AG04450 (cell line): Measurements from ENCODE around the gene OCEL1. TPM values are rescaled to one million over a fixed set of nuclear protein-coding genes. Genes with fewer than 3 reads are reported as not detected.

Experiments
- CTCF ChIA-PET: fragments of 300-600, 350-600 bp; formaldehyde crosslinking; extraction: SDS; loops from one replicate; lab custom pipeline; 2022; ENCODE audit warnings: antibody characterized with exemption, inconsistent platforms; lab: Charles Lee
- POLR2A ChIA-PET: fragments of 350-600 bp; formaldehyde crosslinking; extraction: SDS; loops from one replicate; lab custom pipeline; 2021; ENCODE audit warnings: antibody characterized with exemption, inconsistent platforms; lab: Yijun Ruan, JAX
- DNase-seq: peaks from one replicate; pipeline ENCODE4 v3.0.0-alpha.2; 2011; ENCODE audit warnings: low read depth, low spot score
- H3K27ac ChIP-seq: one replicate; pipeline ENCODE4 v1.5.1; 2012; ENCODE audit warnings: low read depth, low read length, control low read depth
- H3K27me3 ChIP-seq: one replicate; pipeline ENCODE4 v1.6.0; 2012; ENCODE audit warnings: low read length; ENCODE audit not compliant: control insufficient read depth, insufficient read depth
- H3K4me3 ChIP-seq: 2 replicates; pipeline ENCODE4 v1.5.1; 2011; ENCODE audit warnings: mild to moderate bottlenecking, low read depth, low read length, control low read depth
- H3K9me3 ChIP-seq: 2 replicates; pipeline ENCODE4 v1.5.1; 2012; ENCODE audit warnings: low read length; ENCODE audit not compliant: control insufficient read depth, insufficient read depth
- CTCF ChIP-seq: IDR thresholded peaks from 2 replicates; pipeline ENCODE4 v1.5.1; 2011; ENCODE audit warnings: low read depth, low read length, control low read depth, inconsistent platforms
- polyA plus RNA-seq: library from polyadenylated mRNA; depleted of rRNA; stranded (reverse); fragments of >200 nt; gene quantifications from 2 replicates; pipeline ENCODE4 v1.2.3, GENCODE V29; 2011

The OCEL1 gene
- polyA plus RNA-seq, 1 experiment: 4.6 TPM

- Histone ChIP-seq H3K9me3 (no peaks in the 10 kb centered on the region; the same call in 1 of the 2 replicates), H3K4me3 (peak overlapping the region; percentile 52; the same call in 1 of the 2 replicates), H3K27ac (peak overlapping the region; percentile 47), H3K27me3 (no peaks in the 10 kb centered on the region)
- ChIA-PET POLR2A (interaction anchor here (0.5 kb wide), 1 partner anchor 614 kb away, joined by 3 read pairs; no protein-coding TSS in a partner anchor), CTCF (no interaction called here)
- TF ChIP-seq CTCF: no peak
- DNase-seq: no peak
These were observed 20.8 kb downstream of the OCEL1 start for GRCh38 chr19:17246681-17247425.

GRCh38 chr19:17248011-17248776 lies 22.2 kb downstream of the OCEL1 start:
- Histone ChIP-seq H3K27me3 (no peaks in the 10 kb centered on the region), H3K4me3 (no peak overlapping the region), H3K27ac (no peak overlapping the region), H3K9me3 (no peaks in the 10 kb centered on the region; the same call in 1 of the 2 replicates)
- TF ChIP-seq CTCF: no peak
- ChIA-PET CTCF (interaction anchor here (0.7 to 1.1 kb wide), 2 partner anchors 11 to 12 kb away, joined by 3 to 4 read pairs; no protein-coding TSS in a partner anchor), POLR2A (no interaction called here)
- DNase-seq: no peak

- no peak for TF ChIP-seq CTCF
- Histone ChIP-seq H3K27me3 (no peaks in the 10 kb centered on the region), H3K9me3 (no peaks in the 10 kb centered on the region), H3K27ac (no peak overlapping the region), H3K4me3 (no peak overlapping the region)
- ChIA-PET CTCF (interaction anchor here (0.5 kb wide), 1 partner anchor 10 kb away, joined by 3 read pairs; no protein-coding TSS in a partner anchor), POLR2A (no interaction called here)
- DNase-seq: no peak
These were observed 24.0 kb downstream of the OCEL1 start for GRCh38 chr19:17249887-17250548.

- POLR2A ChIA-PET: no interaction called here
These were observed 28.6 kb downstream of the OCEL1 start for GRCh38 chr19:17254636-17255035.

More at GRCh38 chr19:17254636-17255035, 28.6 kb downstream of the OCEL1 start:
- Histone ChIP-seq H3K27me3 (peaks cover 4% of the 10 kb centered on the region), H3K9me3 (peaks cover 11% of the 10 kb centered on the region), H3K4me3 (no peak overlapping the region), H3K27ac (no peak overlapping the region)
- TF ChIP-seq CTCF: no peak
- DNase-seq: no peak
- CTCF ChIA-PET: interaction anchor here (1.2 to 1.3 kb wide), 2 partner anchors 18 to 27 kb away, joined by 4 to 5 read pairs; partner anchors contain the start of gene ANKLE1
